ENCODE measurements around the gene CENPB.

GRCh38 chr20:3764659-3765058 lies 21.9 kb downstream of the CENPB start:
- TF ChIP-seq CTCF (conservative IDR thresholded peaks at IDR 0.05; ENCODE audit: low read depth, low read length), result no peak
- no peak for TF ChIP-seq SMC3 (IDR thresholded peaks at IDR 0.05; ENCODE audit: low read depth, low read length)
- no peak for TF ChIP-seq POLR2A (IDR thresholded peaks at IDR 0.05; ENCODE audit: low read depth, low read length)
- no peak for TF ChIP-seq RFX5 (IDR thresholded peaks at IDR 0.05; ENCODE audit: low read depth, low read length)
- TF ChIP-seq FOS (IDR thresholded peaks at IDR 0.05; ENCODE audit: low read depth, low read length), result no peak

Measured in IMR-90 (cell line).